ENCODE measurements around the gene BPHL.
"Not testable (repeated sequence)": the region's sequence is repeated elsewhere in the genome, so short reads cannot be mapped to it uniquely, and the experiment has no call there.

BPHL gene

DNA sequence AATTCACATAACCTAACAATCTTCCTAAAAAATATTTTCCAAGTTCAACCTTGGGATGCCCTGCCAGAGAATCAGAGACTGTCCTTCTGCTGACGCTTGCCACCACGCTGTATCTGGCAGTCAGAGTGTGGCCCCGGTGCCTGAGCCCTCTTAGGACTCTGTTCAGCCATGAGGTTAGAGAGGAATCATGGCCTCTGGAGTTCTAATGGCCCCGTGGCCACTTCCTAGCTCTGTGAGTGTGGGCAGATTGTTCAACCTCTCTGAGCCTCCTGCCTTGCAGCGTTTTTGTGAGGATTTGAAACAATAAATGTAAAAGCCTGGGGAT lies 2.2 kb downstream of the BPHL start:
- DNase-seq (ENCODE audit: low read depth in 2 of 2, low spot score in 1 of 2): no peak

DNA sequence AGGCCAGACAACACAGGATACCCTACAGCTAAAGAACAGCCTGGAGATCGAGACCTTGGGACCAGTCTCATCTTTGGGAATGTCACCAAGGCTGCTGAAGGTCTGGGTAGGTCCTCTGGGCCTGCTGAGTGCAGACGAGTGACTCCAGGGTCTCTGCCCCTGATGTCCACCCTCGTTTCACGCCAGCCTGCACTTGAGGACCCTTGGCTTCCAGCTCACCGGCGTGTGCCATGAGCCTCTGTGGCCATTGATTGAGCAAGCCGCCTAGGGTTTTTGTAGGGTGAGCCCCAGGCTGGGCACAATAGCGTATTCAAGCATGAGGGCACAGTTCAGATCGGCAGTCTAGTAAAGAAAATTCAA lies 4.3 kb downstream of the BPHL start:
- no peak for DNase-seq (ENCODE audit: low read depth in 2 of 2, low spot score in 1 of 2)

DNA sequence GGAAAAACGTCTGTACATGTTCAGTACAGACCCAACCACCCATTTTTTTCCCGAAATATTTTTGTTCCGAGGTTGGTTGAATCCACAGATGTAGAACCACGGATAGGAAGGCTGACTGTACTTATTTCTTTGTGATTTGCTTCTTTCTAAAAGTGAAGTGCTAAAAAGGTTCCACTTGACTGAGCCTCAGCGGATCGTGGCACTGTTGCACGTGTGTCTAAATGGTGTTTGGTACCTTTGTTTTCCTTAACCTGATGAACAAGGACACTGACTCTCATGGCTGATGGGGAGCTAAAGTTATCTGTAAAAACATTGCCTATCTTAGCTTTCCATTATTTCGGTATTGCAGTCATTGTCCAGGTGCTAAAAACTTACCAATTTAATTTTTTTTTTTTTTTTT lies 6.2 kb downstream of the BPHL start:
- DNase-seq (ENCODE audit: low read depth in 2 of 2, low spot score in 1 of 2): no peak

DNA sequence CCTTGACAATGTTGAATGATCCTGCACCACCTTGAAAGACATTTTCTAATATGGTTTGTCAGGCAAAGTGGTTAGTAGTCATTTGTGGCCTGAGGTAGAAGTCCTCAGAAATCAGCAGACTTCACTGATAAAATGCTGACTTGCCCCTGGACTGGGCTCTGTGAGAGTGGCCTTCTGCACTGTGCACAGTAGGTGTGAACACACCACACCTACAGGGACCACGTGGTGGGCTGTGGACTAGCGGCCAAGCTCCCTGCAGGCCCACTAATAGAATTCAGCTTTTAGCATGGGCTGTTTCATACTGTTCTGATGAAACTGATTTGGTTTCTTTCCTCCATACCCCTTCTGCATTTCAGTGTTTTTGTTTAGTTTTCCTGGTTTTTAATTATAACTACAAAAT lies 7.3 kb downstream of the BPHL start:
- no peak for DNase-seq (ENCODE audit: low read depth in 2 of 2, low spot score in 1 of 2)

DNA sequence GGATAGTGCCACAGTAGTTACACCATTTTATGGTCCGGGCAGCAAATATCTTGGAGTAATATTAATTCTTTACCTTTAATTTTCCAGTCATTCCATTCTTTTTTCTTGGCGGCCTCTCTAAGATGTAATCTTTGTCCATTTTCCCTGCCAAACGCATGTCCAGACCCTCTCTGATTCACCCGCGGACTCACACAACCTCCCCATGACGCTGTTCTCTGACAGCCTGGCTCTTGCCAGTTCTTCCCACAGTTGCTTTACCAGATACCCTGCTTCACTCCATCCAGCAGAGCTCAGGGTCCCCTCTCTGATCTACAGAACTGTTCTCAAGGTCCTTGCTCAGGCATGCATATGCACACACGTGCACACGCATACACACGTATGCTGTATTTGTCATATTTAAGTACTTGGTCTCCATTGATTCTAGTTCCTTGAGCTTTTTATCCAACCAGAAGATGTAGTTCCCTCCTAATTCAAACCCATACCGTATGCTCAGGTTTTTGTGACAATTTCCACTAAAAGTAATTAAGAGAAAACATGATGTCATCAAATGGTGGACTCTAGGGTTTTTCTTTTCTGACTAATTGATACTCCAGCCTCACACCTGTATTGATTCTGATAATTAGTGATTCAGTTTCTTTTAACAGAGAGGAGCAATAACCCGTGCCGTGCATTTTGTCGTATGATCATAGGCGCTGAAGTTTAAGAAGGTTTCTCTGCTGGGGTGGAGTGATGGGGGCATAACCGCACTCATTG lies 10.0 kb downstream of the BPHL start:
- DNase-seq (ENCODE audit: low read depth in 2 of 2, low spot score in 1 of 2): no peak

DNA sequence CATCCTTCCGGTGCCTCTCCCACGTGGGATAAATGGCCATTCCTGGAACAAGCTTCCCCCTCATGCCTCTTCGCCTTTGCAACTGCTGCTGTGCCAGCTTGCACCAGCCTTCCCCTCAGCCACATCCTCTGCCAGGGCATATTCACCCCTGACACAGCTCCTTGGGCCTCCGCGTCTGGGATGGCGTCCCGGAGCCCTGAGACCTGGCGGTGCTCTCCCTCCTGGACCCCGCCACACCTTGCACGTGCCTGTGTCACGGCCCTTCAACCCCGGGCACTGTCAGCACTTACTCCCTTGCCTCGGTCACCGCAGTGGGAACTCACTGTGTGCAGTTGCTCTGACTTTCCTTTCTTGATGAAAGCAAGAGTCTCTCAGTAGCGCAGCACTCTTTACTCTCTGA lies 13.2 kb downstream of the BPHL start:
- DNase-seq (ENCODE audit: low read depth in 2 of 2, low spot score in 1 of 2): no peak

DNA sequence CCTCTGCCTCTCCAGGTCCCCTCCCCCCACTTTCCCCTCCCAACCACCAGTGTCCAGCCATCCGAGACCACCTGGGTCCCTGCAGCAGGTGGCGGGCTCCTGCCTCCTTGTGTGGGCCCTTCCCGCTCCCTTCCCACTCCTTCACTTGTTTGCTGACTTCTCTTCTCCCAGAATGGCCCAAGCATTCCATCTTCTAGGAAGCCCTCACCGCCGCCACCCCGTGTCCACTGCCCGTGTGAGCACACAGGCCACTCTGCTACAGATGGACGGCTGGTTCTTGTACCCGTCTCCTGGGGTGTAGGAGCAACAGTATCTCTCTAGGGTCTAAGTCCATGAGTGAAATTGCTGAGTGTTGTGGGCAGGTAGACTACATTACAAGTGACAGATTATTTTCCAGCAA lies 15.0 kb downstream of the BPHL start:
- no peak for DNase-seq (ENCODE audit: low read depth in 2 of 2, low spot score in 1 of 2)

DNA sequence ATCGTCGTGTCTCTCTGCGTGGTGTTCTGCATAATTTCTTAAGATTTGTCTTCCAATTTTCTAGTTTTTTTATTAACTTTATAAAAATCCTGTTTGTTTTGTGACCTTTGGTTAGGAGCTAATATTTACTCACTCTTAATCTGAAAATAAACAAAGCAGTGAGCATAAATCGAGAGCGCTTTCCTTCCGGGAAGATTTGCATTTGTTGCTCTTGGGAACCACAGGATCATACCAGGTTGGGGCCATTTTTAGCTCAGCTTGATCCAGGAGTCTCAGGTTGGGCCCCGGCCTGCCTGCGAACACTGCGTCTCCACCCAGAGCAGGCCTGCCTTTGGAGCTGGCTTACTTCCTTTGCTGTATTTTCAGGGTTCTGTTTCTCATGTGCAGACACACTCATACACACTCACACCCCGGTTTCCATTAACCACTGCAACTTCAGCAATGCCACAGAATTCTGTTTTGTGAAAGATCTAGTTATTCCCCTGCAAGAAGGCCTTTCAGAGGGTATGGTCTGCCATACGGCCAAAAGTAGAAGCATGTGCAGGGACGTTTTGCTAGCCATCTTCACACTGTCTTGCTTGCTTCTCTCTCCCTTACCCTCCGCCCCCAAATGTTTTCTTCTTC lies 17.3 kb downstream of the BPHL start:
- no peak for DNase-seq (ENCODE audit: low read depth in 2 of 2, low spot score in 1 of 2)

DNA sequence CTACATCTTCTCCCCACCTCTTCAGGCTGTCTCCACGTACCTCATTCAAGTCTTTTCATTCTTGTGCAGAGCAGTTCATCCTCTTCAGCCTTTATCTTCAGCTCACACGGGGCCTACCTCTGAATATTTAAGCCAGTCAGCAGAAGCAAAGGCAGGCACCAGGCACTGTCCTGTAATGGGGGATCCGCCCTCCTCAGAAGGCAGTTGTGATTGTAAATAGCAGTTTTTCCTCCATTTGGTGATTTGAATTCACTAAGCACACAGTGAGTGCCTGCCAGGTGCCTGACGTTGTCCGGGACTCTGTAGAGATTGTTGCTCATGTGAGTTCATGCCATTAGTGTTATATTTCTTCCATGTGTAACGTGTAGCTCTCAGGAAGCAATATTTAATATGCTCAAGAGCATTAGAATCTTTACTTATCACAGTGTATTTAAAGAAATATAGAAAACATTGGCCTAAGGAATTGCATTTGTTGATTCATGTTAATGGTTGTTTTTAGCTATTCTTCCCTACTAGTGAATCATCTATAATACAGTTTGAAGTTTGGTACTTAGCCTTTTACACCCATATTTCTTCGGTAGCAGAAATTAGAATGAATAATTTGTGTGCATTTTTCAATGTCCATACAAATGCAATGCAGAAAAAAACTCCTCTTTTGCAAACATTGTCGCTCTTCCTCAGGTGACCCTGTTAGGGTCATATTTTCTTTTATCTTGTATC lies 17.9 kb downstream of the BPHL start:
- DNase-seq (ENCODE audit: low read depth in 2 of 2, low spot score in 1 of 2): no peak

DNA sequence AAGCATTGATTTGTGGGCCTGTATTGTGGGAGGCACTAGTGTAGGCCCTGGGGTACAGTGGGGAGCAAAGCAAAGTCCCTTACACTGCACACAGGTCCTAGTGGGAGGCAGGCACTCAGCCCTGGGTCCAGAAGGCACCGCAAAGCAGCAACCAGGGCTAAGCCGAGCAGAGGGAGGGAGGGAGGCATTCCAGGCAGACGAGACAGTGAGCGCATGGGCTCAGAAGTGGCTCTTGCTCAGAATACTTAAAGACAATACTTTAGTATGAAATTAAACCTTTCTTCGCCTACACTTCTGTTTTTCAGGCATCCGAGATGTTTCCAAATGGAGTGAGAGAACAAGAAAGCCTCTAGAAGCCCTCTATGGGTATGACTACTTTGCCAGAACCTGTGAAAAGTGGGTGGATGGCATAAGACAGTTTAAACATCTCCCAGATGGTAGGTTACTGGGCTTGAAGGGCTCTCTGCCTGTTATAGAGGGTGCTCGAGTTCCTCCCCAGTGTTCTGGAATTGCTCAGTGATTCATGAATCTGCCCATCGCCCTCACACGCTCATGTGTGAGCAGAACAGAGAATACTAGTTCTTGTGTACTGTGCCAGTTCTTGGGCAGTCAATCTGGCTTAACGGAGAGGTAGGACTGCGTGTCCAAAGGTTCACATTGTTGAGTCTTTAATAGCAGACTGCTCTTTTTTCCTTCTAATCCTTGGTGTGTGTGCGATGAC lies 18.7 kb downstream of the BPHL start:
- DNase-seq (ENCODE audit: low read depth in 2 of 2, low spot score in 1 of 2): no peak

DNA sequence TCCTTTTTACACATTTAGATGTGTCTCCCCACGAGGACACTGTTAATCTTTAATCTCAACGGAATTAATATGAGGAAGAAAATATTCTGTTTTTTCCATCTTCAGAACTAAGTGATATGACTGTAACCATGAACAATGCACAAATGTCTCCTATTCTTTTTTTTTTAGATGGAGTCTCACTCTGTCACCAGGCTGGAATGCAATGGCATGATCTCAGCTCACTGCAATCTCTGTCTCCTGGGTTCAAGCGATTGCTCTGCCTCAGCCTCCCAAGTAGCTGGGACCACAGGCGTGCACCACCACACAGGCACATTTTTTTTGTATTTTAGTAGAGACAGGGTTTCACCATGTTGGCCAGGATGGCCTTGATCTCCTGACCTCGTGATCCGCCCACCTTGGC lies 19.4 kb downstream of the BPHL start:
- DNase-seq (ENCODE audit: low read depth in 2 of 2, low spot score in 1 of 2): not testable (repeated sequence)

DNA sequence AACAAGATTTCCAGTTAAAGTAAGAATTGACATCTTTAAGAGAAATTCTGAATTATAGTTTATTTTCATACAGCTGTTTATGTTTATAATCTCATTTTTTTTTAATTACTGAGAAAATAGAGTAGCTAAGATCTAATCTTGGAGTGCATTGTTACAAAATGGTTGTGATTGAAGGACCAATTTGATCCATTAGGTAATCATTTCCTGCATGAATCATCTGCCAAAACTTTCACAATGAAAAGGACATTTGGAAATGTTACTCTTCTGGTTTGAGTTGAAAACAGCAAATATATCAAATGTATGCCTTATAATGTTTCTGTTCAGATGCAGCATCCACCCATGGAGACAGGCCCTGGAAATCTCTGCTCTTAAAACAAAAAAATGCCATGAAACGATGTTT lies 19.8 kb downstream of the BPHL start:
- no peak for DNase-seq (ENCODE audit: low read depth in 2 of 2, low spot score in 1 of 2)

DNA sequence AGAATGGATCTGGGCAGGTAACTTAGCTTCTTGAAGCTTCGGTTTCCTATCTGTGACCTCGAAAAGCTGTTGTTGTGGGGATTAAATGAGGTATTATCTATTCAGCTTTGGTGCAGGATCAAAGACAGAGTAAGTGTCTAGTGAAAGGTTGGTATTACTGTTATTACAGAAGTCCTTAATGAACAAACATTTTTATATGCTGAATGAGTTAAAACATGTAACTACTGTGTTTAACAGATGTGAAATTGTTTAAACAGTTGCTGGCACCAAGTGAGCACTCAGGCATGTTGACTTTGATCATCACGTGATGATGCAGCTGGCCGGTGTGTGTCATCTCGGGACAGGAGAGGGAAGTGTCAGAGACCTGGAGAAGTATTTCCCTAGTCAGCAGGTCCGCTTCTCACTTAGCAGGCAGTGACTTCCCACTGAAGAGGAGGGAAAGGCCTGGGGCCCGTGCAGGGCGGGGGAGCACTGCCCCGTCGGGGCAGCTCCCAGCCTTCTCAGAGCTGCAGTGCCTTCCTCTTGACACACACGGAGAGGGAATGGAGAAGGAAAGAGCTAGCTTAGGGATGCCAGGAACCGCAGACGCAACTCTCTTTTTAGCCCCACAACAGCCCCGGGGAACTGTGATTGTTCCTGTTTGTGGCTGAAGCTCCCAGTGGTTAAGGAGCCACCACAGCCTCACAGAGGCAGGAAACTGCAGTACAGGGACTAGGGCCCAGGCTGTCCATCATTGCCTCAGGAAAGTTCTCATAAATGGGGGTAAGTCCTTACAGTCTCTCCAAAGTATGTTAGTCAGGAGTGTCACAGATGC lies 20.8 kb downstream of the BPHL start:
- no peak for DNase-seq (ENCODE audit: low read depth in 2 of 2, low spot score in 1 of 2)

DNA sequence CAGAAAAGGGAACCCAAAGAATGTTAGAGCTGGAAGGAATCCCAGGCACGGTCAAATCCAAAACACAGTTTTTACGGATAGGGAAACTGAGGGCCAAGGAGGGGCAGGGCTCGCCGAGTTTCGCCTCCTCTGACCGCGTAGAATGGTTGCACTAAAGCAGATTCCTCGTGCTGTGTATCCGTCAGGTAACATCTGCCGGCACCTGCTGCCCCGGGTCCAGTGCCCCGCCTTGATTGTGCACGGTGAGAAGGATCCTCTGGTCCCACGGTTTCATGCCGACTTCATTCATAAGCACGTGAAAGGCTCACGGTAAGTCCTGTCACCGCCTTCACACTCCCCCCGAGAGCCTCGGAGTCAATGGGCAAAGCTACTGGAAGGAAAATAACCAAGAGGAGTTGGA lies 21.7 kb downstream of the BPHL start:
- no peak for DNase-seq (ENCODE audit: low read depth in 2 of 2, low spot score in 1 of 2)

DNA sequence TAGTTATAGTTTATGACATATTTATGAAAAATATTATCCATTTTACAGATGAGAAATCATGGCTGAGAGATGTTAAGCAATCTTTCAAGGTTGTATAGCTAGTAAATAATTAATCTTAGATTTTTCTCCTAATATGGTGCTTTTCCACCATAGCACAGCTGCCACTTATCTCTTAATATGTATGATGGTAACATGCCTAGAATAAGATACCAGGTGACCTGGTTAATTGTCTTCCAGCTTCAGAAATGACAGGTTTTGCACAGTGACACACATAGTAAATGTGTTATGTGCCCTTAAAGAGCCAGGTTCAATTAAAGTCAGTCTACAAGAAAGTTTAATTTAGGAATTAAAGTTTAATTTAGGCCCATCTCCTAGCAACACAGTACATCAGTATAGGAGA lies 24.0 kb downstream of the BPHL start:
- DNase-seq (ENCODE audit: low read depth in 2 of 2, low spot score in 1 of 2): no peak

DNA sequence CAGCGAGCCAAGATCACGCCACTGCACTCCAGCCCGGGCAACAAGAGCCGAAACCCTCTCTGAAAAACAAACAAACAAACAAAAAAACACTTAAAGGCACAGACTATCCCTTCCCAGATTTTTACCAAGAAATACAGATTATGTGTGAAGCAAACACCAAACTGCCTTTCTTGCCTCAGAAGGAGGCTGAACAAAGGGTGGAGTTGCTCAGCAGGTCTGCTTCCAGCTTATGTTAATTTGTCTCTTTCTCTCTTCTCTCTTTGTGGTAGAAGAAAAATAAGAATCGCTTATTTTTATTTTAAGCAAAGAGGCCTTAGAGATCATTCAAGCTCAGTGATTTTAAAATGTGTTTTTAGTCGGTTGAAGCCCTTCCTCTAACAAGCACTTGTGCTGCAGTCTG lies 24.6 kb downstream of the BPHL start:
- DNase-seq (ENCODE audit: low read depth in 2 of 2, low spot score in 1 of 2): no peak

DNA sequence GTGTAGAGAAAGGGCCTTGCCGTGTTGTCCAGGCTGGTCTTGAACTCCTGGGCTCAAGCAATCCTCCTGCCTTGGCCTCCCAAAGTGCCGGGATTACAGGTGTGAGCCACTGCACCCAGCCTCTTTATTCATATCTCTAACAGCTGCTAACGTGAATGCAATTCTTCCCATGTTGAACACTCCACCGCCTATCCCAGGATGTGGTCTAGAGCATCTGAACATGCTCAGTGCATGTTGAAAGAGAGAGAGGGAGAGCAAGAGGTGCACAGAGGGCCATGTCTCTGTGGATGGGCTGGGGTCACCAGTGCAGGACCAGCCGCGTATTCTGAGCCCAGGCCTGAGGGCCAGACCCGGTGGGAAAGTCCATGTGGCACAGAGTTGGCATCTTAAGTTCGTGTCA lies 26.1 kb downstream of the BPHL start:
- no peak for DNase-seq (ENCODE audit: low read depth in 2 of 2, low spot score in 1 of 2)

DNA sequence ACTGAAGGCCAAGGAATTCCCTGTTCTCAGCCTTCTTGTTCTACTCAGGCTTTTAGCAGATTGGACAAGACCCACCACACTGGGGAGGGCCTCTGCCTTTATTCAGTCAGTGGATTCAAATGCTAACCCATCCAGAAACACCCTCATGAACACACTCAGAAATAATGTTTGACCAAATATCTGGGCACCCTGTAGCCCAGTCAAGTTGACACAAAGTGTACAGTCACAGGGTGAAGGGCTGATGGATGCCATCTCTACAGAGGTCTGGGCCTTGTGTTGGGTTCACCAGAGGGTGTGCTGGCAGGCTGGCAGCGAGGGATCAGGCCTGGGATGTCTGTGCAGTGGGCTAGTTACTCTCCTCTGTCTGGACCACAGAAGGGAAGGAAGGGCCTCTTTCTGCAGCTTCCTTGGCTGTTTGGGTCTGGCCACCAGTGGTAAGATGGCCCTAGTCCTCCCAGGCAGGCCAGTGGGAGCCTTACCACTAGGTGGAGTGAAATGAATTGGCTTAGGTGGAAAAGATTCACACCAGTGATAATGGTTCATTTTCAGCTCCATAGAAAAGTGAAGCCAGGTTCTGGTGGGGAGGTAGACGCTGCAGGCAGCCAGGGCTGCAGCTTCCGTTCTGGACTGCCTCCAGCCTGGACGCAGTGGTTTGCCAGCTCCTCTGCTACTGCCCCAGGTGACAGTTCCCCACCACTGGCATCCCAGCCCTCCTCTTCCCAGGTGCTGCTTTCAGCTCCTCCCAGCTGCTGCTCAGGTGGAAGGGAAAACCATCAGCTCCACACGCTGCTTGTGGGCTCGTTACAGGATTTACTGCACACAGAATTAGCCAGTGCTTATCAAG lies 29.6 kb downstream of the BPHL start:
- DNase-seq (ENCODE audit: low read depth in 2 of 2, low spot score in 1 of 2): no peak

DNA sequence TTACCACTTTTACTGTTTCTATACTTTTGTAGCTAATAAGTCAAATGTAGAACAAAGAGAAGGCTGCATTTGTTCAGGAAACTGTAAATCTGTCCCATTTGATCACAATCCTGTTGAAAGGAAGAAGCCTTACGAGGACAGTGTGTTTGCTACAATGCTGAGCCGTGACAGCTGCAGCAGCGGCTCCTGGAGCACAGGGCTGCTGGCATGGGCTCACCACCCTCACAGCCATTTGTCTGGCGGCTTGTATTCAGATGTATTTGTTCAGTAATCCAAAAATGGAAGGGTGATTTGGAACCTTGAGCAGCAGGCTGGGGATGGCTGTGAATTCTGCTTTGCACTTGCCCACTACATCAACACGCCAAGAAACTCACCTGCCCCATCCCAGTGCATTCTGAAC lies 33.2 kb downstream of the BPHL start:
- DNase-seq (ENCODE audit: low read depth in 2 of 2, low spot score in 1 of 2): no peak

DNA sequence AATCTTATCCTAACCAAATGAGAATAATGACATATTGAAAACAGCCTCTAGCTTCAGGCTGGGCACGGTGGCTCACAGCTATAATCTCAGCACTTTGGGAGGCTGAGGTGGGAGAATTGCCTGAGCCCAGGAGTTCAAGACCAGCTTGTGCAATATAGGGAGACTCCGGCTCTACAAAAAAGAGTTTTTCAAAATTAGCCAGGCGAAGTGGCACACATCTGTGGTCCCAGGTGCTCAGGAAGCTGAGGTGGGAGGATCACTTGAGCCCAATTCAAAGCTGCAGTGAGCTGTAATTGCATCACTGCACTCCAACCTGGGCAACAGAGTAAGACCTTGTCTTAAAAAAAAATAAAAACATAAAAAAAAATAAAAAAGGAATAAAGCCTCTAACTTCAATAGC lies 34.2 kb downstream of the BPHL start:
- no peak for DNase-seq (ENCODE audit: low read depth in 2 of 2, low spot score in 1 of 2)
